Activated CD4-positive, alpha-beta T cell treated with anti-CD3 and anti-CD28 coated beads for 24 hours (primary cell): ENCODE measurements around the gene RPLP2.

Experiments
- DNase-seq, 2 donors: peaks; one replicate each; pipeline ENCODE4 v3.0.0-alpha.2; 2020; ENCODE audit warnings: low read depth in 2 of 2

The RPLP2 gene

DNA sequence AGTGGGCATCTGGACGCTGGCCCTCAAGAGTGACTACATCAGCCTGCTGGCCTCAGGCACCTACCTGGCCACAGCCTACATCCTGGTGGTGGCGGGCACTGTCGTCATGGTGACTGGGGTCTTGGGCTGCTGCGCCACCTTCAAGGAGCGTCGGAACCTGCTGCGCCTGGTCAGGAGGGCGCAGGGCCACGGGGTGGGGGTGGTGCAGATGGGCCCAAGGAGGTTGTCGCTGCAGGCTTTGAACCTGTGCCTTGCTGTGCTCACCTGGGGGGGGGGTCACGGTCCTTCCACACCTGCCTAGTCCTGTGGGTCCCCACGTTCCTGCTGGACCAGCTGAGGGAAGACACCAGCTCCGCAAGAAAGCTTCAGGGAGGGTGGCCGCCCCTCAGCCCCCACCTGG, 26.5 kb downstream of the RPLP2 start:
- no peak for DNase-seq

- no peak for DNase-seq
Measured at GRCh38 chr11:836700-837099, 26.9 kb downstream of the RPLP2 start.

GRCh38 chr11:837189-837989, 27.6 kb downstream of the RPLP2 start:
- no peak for DNase-seq

DNA sequence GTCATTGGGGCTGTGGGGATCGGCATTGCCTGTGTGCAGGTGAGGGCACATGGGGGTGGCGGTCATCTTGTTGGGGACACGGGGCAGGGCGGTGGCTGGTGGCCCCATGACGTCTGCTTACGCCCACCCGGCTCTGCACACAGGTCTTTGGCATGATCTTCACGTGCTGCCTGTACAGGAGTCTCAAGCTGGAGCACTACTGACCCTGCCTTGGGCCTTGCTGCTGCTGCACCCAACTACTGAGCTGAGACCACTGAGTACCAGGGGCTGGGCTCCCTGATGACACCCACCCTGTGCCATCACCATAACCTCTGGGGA, 28.2 kb downstream of the RPLP2 start:
- no peak for DNase-seq

GRCh38 chr11:838441-839279, 28.9 kb downstream of the RPLP2 start:
- DNase-seq = no peak

- no peak for DNase-seq
Measured at GRCh38 chr11:839280-839623, 29.5 kb downstream of the RPLP2 start.

- DNase-seq = no peak
Measured at GRCh38 chr11:839875-840617, 30.3 kb downstream of the RPLP2 start.

DNA sequence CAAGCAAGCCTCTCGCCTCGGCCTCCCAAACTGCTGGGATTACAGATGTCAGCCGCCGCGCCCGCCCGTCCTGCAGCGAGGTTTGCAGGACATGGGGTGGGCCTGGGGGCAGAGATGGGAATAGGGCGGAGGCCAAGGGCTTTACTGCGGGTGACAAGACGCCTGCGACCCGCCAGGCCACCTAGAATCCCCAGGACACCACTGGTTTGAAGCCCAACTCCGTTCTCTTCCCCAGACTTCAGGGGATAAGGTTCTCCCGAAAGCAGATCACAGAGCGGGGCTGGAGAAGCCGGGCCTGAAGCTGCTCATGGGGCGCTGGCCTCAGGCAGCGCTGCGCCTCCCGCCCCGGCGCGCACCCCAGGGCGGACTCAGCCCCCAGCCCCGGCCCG, 32.2 kb downstream of the RPLP2 start:
- no peak for DNase-seq

DNA sequence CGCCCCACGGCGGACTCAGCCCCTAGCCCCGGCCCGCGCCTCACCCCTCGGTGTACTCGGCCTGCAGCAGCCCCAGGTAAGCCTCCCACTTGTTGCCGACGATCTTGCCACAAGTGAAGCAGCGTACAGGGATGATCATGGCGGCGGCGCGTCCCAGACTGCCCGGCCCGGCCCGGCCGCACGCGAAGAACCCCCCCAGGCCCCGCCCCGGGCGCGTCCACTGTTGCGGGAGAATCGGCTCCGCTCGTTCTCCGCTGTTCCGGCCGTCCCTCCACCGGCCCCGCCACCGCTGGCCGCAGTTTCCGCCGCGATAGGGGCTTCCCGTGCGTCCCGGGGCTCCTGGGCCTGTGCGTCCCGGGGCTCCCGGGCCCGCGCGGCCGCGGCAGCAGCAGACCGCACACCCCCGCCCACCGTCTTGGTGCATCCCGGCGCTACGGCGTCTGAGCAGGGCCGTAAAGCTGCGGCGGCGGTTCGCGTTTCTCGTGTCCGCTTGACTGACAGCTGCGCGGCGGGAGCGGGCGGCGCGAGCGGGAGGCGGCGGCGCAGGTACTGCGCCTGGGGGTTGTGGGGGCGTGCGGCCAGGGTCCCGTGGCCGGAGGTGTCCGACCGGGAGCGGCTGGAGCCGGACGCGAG, 32.7 kb downstream of the RPLP2 start, which contains the start of the genes POLR2L and TSPAN4:
Gene POLR2L, minus strand, starts transcription at position 160 of the 633 bp plus-strand sequence. Its CDS starts 21 bp downstream, at position 139.
Gene TSPAN4, plus strand, starts transcription at position 483 of the 633 bp plus-strand sequence. CDS start 7,453 bp downstream, outside the sequence.
- DNase-seq = peak; percentile 82 to 83

- DNase-seq = no peak
Measured at GRCh38 chr11:843086-843734, 33.4 kb downstream of the RPLP2 start.

- no peak for DNase-seq
Measured at GRCh38 chr11:843818-844692, 34.3 kb downstream of the RPLP2 start.

DNA sequence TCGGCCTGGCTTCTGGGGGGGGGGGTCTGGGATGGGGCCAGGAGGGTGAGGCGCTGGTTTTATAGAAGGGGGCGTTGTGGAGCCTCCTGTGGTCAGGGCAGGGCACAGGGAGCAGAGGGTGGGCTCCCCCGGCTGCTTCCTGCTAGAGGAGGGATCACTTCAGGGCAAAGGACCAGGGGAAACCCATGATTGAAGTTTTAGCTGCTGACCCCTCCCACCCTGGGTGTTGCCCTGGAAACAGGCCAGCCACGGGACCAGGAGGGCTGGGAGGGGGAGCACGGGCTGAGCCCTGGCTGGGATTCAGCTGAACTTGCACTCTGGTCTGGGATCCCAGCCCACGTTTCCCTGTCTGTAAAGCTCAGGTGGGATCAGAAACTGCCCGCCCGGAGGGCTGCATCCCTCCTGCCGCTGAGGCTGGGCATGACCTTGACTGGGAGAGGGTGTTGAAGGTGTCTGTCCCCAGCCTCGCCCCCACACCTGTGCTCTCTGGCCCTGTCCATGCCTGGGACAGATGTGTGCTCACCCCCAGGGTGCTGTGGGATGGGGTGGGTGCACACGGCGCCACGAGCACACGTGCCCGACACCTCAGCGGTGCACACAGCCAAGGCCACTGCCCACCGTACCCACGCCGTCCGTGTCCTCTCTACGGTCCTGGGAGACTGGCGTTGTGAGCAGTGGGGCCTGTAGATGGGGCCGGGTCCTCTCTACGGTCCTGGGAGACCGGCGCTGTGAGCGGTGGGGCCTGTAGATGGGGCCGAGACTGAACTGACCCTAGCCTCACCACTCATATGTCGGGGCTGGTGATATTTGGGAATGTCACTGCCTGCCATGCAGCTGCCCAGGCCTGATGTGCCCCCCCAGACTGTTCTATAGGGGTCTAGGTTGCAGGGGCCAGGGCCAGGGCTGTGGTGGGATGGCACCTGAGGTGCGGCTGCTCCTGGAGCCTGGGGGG, 35.2 kb downstream of the RPLP2 start:
- no peak for DNase-seq

DNA sequence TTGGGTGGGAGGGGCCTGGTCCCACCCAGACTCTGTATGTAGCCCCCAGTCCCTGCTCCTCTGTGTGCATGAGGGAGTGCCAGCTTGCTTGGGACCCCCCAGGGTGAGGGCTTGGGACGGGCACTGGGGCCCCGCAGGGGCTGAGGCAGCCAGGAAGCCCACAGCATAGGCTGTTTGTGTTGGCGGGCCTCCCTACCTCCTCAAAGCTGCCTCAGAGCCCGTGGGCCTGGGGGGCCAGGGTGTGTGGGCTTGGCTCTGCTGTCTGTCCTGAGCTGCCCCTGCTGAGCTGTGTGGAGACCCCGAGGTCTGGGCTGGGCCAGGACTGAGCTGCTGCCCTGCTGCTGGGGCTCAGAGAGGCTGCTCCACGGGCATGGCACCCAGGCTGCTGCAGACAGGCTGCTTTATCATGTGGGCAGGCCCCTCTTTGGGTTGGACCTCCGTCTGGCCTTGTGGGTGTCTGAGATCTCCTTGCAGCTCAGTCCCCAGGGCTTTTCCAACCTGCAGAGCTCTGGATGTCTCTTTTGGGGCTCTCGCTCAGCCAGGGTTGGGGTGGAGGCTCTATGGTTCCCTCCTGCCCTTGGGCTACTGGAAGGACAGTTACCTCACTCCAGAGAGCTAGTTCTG, 36.2 kb downstream of the RPLP2 start:
- DNase-seq = no peak

DNA sequence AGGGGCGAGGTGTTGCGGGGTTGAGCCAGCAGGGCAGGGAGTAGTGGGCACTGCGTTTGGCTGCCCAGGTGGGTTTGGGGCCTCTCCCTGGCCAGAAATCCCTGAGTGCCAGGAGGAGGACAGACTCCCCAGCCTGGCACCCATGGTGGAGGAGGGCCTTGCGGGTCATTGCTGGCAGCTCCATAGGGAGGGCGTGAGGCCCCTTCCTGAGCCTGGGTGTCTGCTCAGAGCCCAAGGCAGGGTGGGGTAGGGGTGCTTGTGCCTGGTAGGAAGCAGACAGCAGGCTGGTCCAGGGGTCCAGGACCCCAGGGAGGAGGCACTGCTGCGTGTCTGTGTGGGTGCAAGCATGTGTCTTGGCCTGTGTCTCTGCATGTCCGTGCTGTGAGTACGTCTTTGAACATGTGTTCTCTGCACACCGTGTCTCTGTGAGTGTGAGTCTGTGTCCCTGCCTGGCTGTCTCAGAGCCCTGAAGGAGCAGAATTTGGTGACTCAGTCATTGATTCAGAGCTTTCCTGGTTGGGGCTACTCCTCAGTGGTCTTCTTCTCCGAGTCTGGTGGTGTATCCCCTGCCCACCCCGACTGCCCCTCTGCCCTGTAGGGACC, 36.8 kb downstream of the RPLP2 start:
- DNase-seq = no peak

- DNase-seq = no peak
Measured at GRCh38 chr11:847876-848275, 38.1 kb downstream of the RPLP2 start.

- peak; percentile 47 to 54 for DNase-seq
Measured at GRCh38 chr11:848380-848931, 38.7 kb downstream of the RPLP2 start.

- no peak for DNase-seq
Measured at GRCh38 chr11:849104-849824, 39.5 kb downstream of the RPLP2 start.
